ENCODE measurements around the gene FFAR2.
"Not testable (repeated sequence)": the region's sequence is repeated elsewhere in the genome, so short reads cannot be mapped to it uniquely, and the experiment has no call there.

The FFAR2 gene

DNA sequence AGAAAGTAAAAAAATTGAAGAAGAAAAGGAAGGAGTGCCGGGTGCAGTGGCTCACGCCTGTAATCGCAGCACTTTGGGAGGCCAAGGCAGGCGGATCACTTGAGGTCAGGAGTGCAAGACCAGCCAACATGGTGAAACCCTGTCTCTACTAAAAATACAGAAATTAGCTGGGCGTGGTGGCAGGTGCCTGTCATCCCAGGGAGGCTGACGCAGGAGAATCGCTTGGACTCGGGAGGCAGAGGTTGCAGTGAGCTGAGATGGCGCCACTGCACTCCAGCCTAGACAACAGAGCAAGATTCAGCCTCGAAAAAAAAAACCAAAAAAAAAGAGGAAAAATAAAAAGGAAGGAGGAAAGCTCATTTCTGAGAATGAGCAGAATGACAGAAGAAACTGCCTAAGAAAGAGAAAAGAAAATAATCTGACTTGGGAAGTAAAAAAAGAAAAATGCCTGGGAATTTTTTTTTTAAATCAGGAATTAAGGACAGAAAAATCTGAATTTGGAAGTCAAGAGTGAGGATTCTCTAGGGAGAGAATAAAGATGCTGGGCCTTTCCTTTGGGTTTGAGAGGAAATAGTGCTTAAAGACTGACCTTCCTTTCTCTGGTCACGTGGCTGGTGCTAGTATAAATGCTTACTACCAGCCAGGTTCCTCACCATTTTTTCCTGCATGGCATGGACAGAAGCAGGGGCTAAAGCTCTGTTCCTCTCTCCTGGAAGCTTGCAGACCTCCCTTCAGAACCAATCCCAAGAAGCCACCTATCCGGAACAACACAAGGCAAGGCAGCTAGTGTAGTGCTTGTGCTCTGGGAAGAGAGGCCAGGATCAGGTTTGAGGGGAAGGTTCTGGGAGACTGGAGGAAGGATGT, at the start of gene FFAR2:
TSS of gene FFAR2 (plus strand) at position 652 of the 864 bp plus-strand sequence. CDS start 1,458 bp downstream, outside the sequence.
- no peak for DNase-seq (ENCODE audit: low spot score)

- no peak for DNase-seq (ENCODE audit: low spot score)
These were observed 49.5 kb upstream of the FFAR2 start for GRCh38 chr19:35398570-35398969.

DNA sequence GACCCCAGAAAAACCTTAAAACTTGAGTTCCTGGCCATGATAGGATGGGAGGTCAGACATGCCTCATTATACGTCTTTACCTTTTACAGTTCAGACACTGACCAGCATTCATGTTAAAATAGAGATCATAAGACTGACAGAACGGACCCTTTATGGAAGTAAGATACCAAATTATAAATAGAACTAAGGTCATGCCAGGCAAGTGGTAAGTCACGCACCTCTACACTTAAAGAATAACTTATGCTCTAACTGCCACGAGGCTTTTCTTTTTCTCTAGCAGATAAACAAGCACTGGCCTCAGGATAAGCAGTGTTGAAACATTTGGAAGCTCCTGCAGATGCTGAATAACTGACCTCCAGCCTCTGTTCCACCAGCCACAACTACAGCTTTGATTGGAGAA, 48.8 kb upstream of the FFAR2 start:
- no peak for DNase-seq (ENCODE audit: low spot score)

GRCh38 chr19:35399948-35400772, 47.9 kb upstream of the FFAR2 start:
- DNase-seq (ENCODE audit: low spot score) = no peak

- DNase-seq (ENCODE audit: low spot score) = no peak
These were observed 47.3 kb upstream of the FFAR2 start for GRCh38 chr19:35400773-35401100.

DNA sequence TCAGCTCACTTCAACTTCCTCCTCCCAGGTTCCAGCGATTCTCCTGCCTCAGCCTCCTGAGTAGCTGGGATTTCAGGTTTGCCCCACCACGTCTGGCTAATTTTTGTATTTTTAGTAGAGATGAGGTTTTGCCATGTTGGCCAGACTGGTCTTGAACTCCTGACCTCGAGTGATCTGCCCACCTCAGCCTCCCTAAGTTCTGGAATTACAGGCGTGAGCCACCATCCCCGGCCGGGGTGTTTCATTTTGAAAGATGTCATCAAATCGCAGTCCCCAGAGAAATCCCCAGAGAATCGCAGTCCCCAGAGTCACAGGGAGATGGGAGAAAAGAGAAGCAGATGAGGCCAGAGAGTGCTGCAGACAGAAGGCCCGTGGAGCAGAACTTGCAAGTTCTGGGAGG, 46.6 kb upstream of the FFAR2 start:
- not testable (repeated sequence) for DNase-seq (ENCODE audit: low spot score)

DNA sequence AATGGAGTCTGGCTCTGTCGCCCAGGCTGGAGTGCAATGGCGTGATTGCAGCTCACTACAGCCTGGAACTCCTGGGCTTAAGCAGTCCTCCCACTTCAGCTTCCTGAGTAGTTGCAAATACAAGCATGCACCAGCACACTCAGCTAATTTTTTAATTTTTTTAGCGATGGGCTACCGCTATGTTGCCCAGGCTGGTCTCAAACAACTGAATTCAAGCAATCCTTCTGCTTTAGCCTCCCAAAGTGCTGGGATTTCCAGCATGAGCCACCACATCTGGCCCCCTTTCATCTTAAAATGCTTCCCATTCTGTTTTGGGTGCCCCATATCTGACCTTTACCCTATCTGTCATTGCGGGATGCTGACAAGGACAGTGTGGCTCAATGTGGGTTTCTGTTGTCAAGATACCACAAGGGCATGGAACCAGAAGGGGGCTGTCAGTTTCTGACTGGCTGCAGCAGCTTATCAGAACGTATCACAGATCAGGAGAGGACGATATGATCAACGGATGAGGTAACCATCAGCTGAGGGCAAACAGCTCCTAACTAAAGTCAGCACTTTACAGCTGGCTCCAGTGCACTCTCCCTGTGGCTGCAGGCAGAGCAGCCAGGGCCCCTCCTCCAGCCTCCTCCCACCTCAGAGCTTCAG, 44.8 kb upstream of the FFAR2 start:
- DNase-seq (ENCODE audit: low spot score) = no peak

DNA sequence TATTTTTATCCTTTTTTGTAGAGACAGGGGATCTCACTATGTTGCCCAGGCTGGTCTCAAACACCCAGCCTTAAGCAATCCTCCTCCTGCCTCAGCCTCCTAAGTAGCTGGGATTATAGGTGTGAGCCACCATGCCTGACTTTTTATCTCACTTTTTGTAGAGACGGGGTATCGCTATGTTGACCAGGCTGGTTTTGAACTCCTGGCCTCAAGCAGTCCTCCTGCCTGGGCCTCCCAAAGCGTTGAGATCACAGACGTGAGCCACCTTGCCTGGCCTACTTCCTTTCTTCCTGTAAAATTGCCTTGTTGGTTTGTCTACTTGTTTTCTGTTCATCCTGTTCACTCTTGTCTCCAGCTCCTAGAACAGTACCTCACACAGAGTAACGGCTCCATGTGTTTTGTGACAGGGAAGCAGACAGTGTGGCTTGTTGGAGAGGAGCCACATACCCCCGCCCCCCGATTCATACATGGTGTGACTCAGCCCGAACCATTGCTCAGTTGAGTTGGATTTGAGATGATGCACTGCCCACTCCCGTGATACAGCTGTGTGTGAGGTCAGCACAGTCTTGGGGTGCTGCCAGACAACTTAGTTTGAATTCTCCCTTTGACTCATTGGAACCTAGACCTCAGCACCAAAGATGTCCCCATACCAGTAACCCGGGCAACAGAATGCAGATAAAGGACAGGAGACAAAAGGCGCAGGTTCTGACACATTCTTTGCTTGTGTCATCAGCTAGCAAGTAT, 43.0 kb upstream of the FFAR2 start:
- no peak for DNase-seq (ENCODE audit: low spot score)

DNA sequence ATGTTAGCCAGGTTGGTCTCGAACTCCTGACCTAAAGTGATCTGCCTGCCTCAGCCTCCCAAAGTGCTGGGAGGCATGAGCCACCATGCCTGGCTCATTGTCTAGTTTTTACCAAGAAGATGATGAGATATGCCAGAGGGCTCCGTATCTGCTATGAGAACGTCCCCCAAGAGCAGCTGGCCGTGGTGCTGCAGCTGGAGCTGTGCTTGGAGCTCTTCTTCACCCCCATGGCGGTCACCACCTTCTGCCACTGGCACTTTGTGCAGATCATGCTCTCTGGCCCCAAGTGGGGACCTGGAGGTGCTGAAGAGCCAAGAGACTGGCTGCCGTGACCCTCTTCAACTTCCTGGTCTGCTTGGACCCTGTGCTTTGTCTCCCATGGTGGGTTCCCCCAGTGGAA, 40.4 kb upstream of the FFAR2 start:
- no peak for DNase-seq (ENCODE audit: low spot score)

DNA sequence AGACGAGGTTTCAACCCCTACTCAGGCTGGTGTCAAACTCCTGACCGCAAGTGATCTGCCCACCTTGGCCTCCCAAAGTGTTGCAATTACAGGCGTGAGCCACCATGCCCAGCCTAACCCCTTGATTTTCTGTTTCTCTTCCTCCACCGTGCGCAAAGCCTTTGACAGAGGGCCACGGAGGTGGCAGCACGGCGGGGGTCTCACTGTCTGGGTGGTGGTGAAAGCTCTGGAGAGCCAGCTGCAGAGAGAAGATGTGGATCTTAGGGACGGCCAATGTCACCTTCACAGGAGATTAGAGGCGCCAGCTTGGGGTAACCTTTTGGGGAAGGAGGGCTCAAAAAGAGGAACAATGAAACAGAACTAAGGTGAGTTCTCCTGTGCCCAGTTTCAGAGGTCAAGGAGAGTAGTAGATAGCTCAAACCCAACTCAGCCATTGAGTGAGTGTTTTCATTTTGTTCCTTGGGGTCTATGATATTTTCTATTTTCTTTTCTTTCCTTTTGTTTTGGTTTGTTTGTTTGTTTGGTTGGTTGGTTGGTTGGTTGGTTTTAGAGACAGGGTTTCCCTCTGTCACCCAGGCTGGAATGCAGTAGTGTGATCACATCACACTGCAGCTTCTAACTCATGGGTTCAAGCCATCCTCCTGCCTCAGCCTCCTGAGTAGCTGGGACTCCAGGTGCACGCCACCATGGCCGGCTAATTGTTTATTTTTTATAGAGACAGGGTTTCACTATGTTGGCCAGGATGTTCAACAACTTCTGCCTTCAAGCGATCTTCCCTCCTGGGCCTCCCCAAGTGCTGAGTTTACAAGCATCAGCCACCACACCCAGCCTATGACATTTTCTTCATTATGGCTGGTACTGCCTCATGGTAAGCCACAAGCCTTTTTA, 39.5 kb upstream of the FFAR2 start:
- DNase-seq (ENCODE audit: low spot score) = no peak

DNA sequence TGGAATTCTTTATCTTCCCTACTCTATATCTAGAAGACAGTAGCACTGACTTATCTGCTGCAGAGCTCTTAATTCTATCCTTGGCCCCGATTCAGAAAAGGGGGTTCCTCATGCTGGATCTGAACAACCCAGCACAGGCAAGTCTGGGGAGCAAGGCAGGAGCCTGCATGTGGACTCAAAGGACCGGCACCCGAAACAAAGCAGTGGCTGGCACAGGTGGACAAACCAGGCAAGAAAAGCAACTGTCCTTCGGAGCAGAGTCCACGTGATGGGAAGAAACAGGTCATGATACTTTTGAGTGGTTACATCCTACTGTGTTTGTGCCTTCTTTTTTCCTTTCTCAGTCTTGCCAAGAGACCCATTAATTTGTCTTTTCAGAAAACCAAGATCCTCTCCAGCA, 38.9 kb upstream of the FFAR2 start:
- DNase-seq (ENCODE audit: low spot score) = no peak

- no peak for DNase-seq (ENCODE audit: low spot score)
These were observed 37.6 kb upstream of the FFAR2 start for GRCh38 chr19:35410487-35410886.

DNA sequence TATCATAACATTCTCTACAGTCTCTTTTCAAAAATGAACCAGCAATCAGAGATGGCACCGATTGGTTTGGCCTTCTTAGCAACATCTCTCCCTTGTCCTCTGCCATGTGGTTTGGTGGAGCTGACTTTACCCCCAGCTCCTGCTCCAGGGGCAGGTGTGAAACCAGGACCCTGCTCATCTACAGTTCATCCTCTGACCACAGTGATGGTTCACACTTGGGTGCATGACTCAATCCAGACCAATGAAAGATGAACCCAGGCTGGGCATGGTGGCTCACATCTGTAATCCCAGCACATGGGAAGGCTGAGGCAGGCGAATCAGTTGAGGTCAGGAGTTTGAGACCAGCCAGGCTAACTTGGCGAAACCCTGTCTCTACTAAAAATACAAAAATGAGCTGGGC, 33.6 kb upstream of the FFAR2 start:
- no peak for DNase-seq (ENCODE audit: low spot score)

DNA sequence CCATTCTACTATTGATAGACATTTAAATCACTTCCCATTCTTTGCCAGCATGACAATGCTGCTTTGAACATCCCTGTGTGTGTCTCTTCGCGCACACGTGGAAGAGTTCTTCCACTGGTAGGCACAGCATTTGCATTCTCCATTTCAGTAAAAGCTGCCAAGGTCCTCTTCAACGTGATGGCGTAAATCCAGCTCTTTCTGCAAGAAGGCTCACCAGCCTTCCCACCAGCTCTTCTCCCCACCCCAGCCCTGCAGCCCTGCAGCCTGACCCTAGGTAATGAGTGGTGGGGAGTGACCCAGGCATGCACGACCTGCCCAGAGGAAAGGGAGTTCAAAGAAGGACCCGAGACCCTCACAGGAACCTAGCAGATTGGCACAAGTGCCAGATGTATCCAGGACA, 31.7 kb upstream of the FFAR2 start:
- no peak for DNase-seq (ENCODE audit: low spot score)

- DNase-seq (ENCODE audit: low spot score) = no peak
These were observed 30.8 kb upstream of the FFAR2 start for GRCh38 chr19:35417278-35417677.

DNA sequence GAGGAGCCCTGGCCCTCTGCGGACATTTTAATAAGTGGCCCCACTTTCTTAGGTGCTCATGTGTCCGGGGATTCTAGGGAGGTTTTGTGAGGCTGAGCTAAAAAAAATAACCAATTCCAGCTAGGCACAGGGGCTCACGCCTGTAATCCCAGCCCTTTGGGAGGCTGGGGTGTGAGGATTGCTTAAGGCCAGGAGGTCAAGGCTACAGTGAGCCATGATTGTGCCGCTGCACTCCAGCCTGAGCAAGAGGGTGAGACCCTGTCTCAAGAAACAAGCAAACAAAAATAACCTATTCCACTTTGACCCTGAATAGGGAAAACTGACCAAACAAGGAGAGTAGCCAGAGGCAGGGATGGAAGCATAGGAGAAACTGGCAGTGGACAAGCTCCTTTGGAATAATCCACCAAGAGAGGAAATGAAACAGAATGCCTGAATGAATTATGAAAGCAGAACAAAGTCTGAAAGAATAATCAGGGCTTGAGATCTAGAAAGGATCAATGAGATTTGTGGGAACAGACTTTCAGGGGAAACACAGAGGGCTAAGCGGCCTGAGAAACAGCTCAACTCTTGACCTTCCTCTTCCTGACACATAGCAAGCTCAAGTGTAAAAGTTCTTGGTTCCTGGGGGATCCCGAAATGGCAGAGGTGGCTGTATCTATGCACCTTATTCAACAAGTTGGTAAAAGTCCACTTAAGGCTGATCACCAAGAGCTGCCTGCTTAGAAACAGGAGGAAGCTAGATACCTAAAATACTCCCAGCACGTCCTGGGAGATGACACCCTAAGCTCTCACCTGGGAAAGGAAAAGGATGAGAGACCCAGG, 30.1 kb upstream of the FFAR2 start:
- DNase-seq (ENCODE audit: low spot score) = no peak

DNA sequence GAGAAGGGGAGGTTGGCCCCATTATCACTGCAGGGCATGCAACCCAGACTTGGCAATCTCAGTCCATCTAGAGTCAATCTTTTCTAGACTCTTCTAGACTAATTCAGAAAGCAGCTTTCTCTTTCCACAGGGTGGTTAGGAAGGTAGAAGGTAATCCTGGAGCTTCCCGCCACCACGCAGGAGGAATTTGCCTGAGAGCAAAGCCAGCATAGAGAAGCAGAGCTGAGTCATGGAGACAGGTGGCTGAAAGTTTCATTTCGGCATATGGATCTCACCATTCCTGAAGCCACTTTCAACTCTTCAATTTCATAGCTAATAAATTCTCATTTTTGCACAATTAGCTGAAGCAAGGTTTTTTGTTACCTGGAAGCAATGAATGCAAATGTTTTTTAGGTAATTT, 29.0 kb upstream of the FFAR2 start:
- DNase-seq (ENCODE audit: low spot score) = no peak

- DNase-seq (ENCODE audit: low spot score) = no peak
These were observed 28.3 kb upstream of the FFAR2 start for GRCh38 chr19:35419805-35420204.

GRCh38 chr19:35421362-35421761, 26.7 kb upstream of the FFAR2 start:
- DNase-seq (ENCODE audit: low spot score) = no peak

- DNase-seq (ENCODE audit: low spot score) = not testable (repeated sequence)
These were observed 24.7 kb upstream of the FFAR2 start for GRCh38 chr19:35423406-35423805.
